K562 (cell line): ENCODE results near the gene ZPLD1. TPM values are rescaled to one million over a fixed set of nuclear protein-coding genes. Genes with fewer than 3 reads are reported as not detected.

Source experiments
- ATAC-seq: fragments of 200-7000 bp; cut with Tn5 transposase; 3 replicates; pipeline ENCODE4 v1.9.1; 2020; ENCODE audit warnings: moderate library complexity
- BruUV-seq: library from RNA; stranded (reverse); fragments of 400-500 nt; replicated peaks from 2 replicates; lab custom pipeline; 2021; lab: Mats Ljungman, UMichigan
- CTCF ChIA-PET: fragments of 300-600 bp; formaldehyde crosslinking; extraction: SDS; loops from one replicate; lab custom pipeline; 2021; ENCODE audit warnings: low intra/inter-chr PET ratio; lab: Yijun Ruan, JAX
- POLR2A ChIA-PET: fragments of 300-600, 350-650 bp; sonication (Branson Sonifier 250); formaldehyde crosslinking; extraction: SDS; loops from one replicate; lab custom pipeline; 2021; ENCODE audit warnings: antibody characterized with exemption, inconsistent platforms; lab: Yijun Ruan, JAX
- DNase-seq, 4 experiments: peaks; one replicate each; pipeline versions ENCODE4 v3.0.0 to v3.0.0-alpha.2; 2011 to 2018; ENCODE audit warnings: low spot score in 3 of 4, mixed read lengths in 3 of 4; ENCODE audit errors: extremely low read depth in 1 of 4
- FAIRE-seq: peaks from 2 replicates; lab custom pipeline; 2011; peaks lifted over from hg19 to GRCh38; lab: Jason Lieb, UNC
- H2AFZ ChIP-seq: 2 replicates; pipeline ENCODE4 v1.6.0; 2011; ENCODE audit warnings: low read depth, low read length, control low read depth, inconsistent platforms
- H3K27ac ChIP-seq: fragments of 200-600 bp; 3 replicates; pipeline ENCODE4 v1.8.0; 2011; ENCODE audit warnings: low read depth, mild to moderate bottlenecking, control low read depth, inconsistent platforms, low read length, moderate library complexity, mixed read lengths; ENCODE audit errors: extremely low read depth
- H3K27me3 ChIP-seq, 2 experiments: fragments of 300-600 bp in 1 of 2; 2 replicates in 1 of 2; 3 replicates in 1 of 2; pipeline versions ENCODE4 v1.6.0 to v1.8.0; 2011; ENCODE audit warnings: inconsistent platforms in 2 of 2, low read length in 2 of 2, mild to moderate bottlenecking in 1 of 2, mixed read lengths in 1 of 2, moderate library complexity in 1 of 2; ENCODE audit not compliant: control insufficient read depth in 2 of 2, insufficient read depth in 2 of 2
- H3K36me3 ChIP-seq: fragments of 300-600 bp; 3 replicates; pipeline ENCODE4 v1.8.0; 2011; ENCODE audit warnings: mild to moderate bottlenecking, low read length, inconsistent platforms; ENCODE audit not compliant: control insufficient read depth, insufficient read depth
- H3K4me1 ChIP-seq, 2 experiments: fragments of 200-600 bp in 1 of 2; replicated peaks in 1 of 2; 2 replicates in 1 of 2; 3 replicates in 1 of 2; pipeline versions ENCODE4 v1.5.1 to v1.8.0; 2011; ENCODE audit warnings: inconsistent platforms in 2 of 2, low read length in 2 of 2, mild to moderate bottlenecking in 1 of 2, mixed read lengths in 1 of 2, moderate library complexity in 1 of 2; ENCODE audit not compliant: control insufficient read depth in 2 of 2, insufficient read depth in 2 of 2
- H3K4me2 ChIP-seq: 2 replicates; pipeline ENCODE4 v1.6.1; 2011; ENCODE audit warnings: low read length, control low read depth, inconsistent platforms, mixed read lengths; ENCODE audit not compliant: insufficient read depth
- H3K4me3 ChIP-seq: fragments of 200-600 bp; sonication (generic), shearing (Covaris generic); 2 replicates; pipeline ENCODE4 v1.5.1; 2016; ENCODE audit warnings: control low read depth, inconsistent platforms
- H3K79me2 ChIP-seq: fragments of 200-600 bp; 3 replicates; pipeline ENCODE4 v1.8.0; 2011; ENCODE audit warnings: low read length, inconsistent platforms; ENCODE audit not compliant: control insufficient read depth, insufficient read depth
- H3K9ac ChIP-seq, 2 experiments: 2 replicates each; pipeline versions ENCODE4 v1.6.0 to v1.6.1; 2011; ENCODE audit warnings: low read depth in 2 of 2, low read length in 2 of 2, control low read depth in 1 of 2, inconsistent platforms in 1 of 2, mild to moderate bottlenecking in 1 of 2, mixed read lengths in 1 of 2; ENCODE audit not compliant: insufficient read depth in 1 of 2
- H3K9me1 ChIP-seq: one replicate; pipeline ENCODE4 v1.6.0; 2011; ENCODE audit warnings: inconsistent platforms, mild to moderate bottlenecking, low read length, moderate library complexity; ENCODE audit not compliant: control insufficient read depth, insufficient read depth
- H3K9me3 ChIP-seq: replicated peaks from 2 replicates; pipeline ENCODE4 v1.5.1; 2011; ENCODE audit warnings: low read depth, low read length, inconsistent platforms; ENCODE audit not compliant: control insufficient read depth, insufficient read depth
- H4K20me1 ChIP-seq: replicated peaks from 2 replicates; pipeline ENCODE4 v1.6.1; 2011; ENCODE audit warnings: low read length, inconsistent platforms, mixed read lengths; ENCODE audit not compliant: control insufficient read depth, insufficient read depth
- ETS2 ChIP-seq: IDR thresholded peaks from 2 replicates; pipeline ENCODE4 v1.6.1; 2016; ENCODE audit warnings: borderline replicate concordance, missing genetic modification characterization, mild to moderate bottlenecking, moderate library complexity, missing compliant biosample characterization; ENCODE audit not compliant: poor library complexity, severe bottlenecking
- GTF2F1 ChIP-seq: IDR thresholded peaks from 2 replicates; pipeline ENCODE4 v1.6.1; 2011; ENCODE audit warnings: low read depth, low read length, improper control_type of control experiment
- HEY1 ChIP-seq: fragments of 250-450 bp; sonication (Bioruptor Pico); IDR thresholded peaks from 2 replicates; pipeline ENCODE4 v1.5.0; 2020; ENCODE audit warnings: mild to moderate bottlenecking, moderate library complexity, borderline replicate concordance
- HLTF ChIP-seq: fragments of 450-650 bp; IDR thresholded peaks from 2 replicates; pipeline ENCODE4 v1.6.1; 2016
- HMGN3 ChIP-seq: IDR thresholded peaks from 2 replicates; pipeline ENCODE4 v1.6.1; 2011; ENCODE audit warnings: borderline replicate concordance, low read depth, mild to moderate bottlenecking, mixed read lengths, low read length; ENCODE audit not compliant: insufficient read length; ENCODE audit errors: extremely low read depth
- LARP7 ChIP-seq: fragments of 450-650 bp; IDR thresholded peaks from 2 replicates; pipeline ENCODE4 v1.6.1; 2016
- MED1 ChIP-seq: sonication (generic); formaldehyde crosslinking; IDR thresholded peaks from 2 replicates; pipeline ENCODE4 v1.8.1; 2023; ENCODE audit warnings: missing genetic modification reagents, borderline replicate concordance
- PHB ChIP-seq: fragments of 250-450 bp; sonication (Bioruptor Pico); IDR thresholded peaks from 2 replicates; pipeline ENCODE4 v1.5.0; 2021
- POLR2G ChIP-seq: fragments of 200-400 bp; formaldehyde crosslinking; IDR thresholded peaks from 2 replicates; pipeline ENCODE4 v1.6.1; 2017; ENCODE audit warnings: low read depth, mild to moderate bottlenecking, antibody characterized with exemption, low read length, moderate library complexity
- TEAD2 ChIP-seq: fragments of 450-650 bp; IDR thresholded peaks from 2 replicates; pipeline ENCODE4 v1.6.1; 2016; ENCODE audit warnings: missing genetic modification characterization, control low read depth, missing compliant biosample characterization
- ZFP1 ChIP-seq: fragments of 450-650 bp; formaldehyde crosslinking; IDR thresholded peaks from 2 replicates; pipeline ENCODE4 v1.4.0; 2020; ENCODE audit warnings: mild to moderate bottlenecking, mixed read lengths
- ZNF121 ChIP-seq: sonication (generic); formaldehyde crosslinking; conservative IDR thresholded peaks from 2 replicates; pipeline ENCODE4 v1.8.0; 2022; ENCODE audit warnings: missing genetic modification reagents
- ZNF695 ChIP-seq: fragments of 450-650 bp; formaldehyde crosslinking; IDR thresholded peaks from 2 replicates; pipeline ENCODE4 v1.4.0; 2020; ENCODE audit warnings: mild to moderate bottlenecking, moderate library complexity
- whole genome bisulfite sequencing: fragments of 100-300 bp; shearing (Covaris generic); methylation state at CpG from one replicate; pipeline ENCODE4 v1.1.6; 2016; ENCODE audit warnings: low coverage, mixed read lengths; ENCODE audit not compliant: insufficient coverage; ENCODE audit errors: missing lambda C conversion rate; 5-methylcytosine and 5-hydroxymethylcytosine counted together
- in situ Hi-C: fragments of 300-500 bp; cut with MboI; formaldehyde crosslinking; loops from 4 replicates; pipeline ENCODE4 v1.15.0; 2018; ENCODE audit warnings: inconsistent platforms, mixed read lengths
- intact Hi-C: fragments of 100-400 bp; cut with micrococcal nuclease; formaldehyde crosslinking; loops from 2 replicates; pipeline ENCODE4 v1.14.2; 2022
- polyA plus RNA-seq, 8 experiments: library from polyadenylated mRNA; depleted of rRNA in 4 of 8; stranded (reverse) in 5 of 8; unstranded in 3 of 8; fragments of >200 nt; fragmentation: Nextera tagmentation in 2 of 8; fragmentation: Illumina TruSeq in 1 of 8; extraction: Ambion mirVana in 2 of 8; extraction: Trizol in 1 of 8; gene quantifications; 2 replicates each; pipeline versions ENCODE4 v1.2.1 to v1.2.3, GENCODE V29; 2011 to 2014; ENCODE audit warnings: inconsistent platforms in 1 of 8, missing spikeins in 1 of 8
- total RNA-seq, 7 experiments: library from RNA; depleted of rRNA in 6 of 7; stranded (reverse); fragments of >200 nt in 6 of 7; fragmentation: Illumina TruSeq in 2 of 7; extraction: Trizol in 2 of 7; gene quantifications; 2 replicates each; pipeline versions ENCODE4 v1.2.1 to v1.2.3, GENCODE V29; 2011 to 2021; ENCODE audit warnings: low replicate concordance in 1 of 7
- TF ChIP-seq, protein P1 (sequence below): sonication (generic); formaldehyde crosslinking; IDR thresholded peaks from 2 replicates; pipeline ENCODE4 v1.9.0; 2022; ENCODE audit warnings: mild to moderate bottlenecking, missing genetic modification reagents
- TF ChIP-seq, protein P2 (sequence below), 2 experiments: fragments of 450-650 bp in 1 of 2; sonication (generic) in 1 of 2; formaldehyde crosslinking; conservative IDR thresholded peaks; 2 replicates each; pipeline versions ENCODE4 v1.4.0 to v1.8.1; 2020 to 2022; ENCODE audit warnings: mild to moderate bottlenecking in 1 of 2, missing genetic modification reagents in 1 of 2
- TF ChIP-seq, protein P3 (sequence below): sonication (generic); formaldehyde crosslinking; IDR thresholded peaks from 2 replicates; pipeline ENCODE4 v1.8.0; 2023; ENCODE audit warnings: mild to moderate bottlenecking, missing genetic modification reagents
- TF ChIP-seq, protein P4 (sequence below): fragments of 450-650 bp; IDR thresholded peaks from 2 replicates; pipeline ENCODE4 v1.6.1; 2016

Gene ZPLD1
- total and polyA plus RNA-seq, 9 of the 15 experiments (the other 6 are each of a cell fraction or from before 2014, with no cell fraction given), result 0.03 to 0.10 (median 0.04) TPM; not detected in 6

DNA sequence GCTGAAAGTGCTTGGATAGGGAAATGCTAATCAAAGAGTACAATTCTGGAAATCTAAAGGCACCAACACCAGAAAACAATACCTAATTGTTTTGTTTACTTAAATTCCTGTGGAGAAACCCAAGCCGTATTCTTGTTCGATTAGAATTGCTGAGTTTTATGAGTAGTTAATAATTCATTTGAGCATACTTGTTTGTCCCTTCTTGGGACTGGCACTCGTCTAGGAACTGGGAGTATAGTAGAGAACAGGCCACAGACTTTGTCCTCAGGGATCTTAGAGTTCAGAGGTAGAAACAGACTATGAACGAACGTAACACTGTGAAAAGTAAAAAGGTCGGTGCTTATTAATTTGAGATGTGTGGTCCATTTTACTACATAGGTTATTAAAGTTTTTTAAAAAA lies 39.4 kb downstream of the ZPLD1 start (continued):
- TF ChIP-seq, protein P1, sequence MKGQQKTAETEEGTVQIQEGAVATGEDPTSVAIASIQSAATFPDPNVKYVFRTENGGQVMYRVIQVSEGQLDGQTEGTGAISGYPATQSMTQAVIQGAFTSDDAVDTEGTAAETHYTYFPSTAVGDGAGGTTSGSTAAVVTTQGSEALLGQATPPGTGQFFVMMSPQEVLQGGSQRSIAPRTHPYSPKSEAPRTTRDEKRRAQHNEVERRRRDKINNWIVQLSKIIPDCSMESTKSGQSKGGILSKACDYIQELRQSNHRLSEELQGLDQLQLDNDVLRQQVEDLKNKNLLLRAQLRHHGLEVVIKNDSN (CRISPR knock-in tag), result no peak
- TF ChIP-seq GTF2F1, result no peak
- TF ChIP-seq ETS2 (tag), result no peak
- no peak for TF ChIP-seq ZFP1 (CRISPR knock-in tag)
- TF ChIP-seq LARP7, result no peak
- TF ChIP-seq PHB (CRISPR knock-in tag), result no peak

DNA sequence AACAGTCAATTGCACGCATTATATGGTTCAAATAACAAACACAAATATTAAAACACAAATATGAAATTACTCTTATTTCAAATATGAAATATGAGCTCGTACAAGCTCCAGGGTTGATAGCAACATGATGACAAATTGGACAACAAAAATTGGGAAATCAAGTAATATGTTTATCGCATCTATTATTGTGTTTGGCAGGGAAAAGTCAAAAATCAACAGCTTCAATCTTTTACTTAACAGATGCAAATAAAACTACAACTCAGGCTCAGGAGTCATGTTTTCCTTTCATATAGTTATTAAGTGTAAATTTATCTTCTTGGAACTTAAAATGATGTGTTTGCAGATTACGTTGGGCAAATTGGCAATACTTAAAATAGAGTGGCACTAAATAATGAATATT lies 41.4 kb downstream of the ZPLD1 start:
- no peaks in the 10 kb centered on the region for H3K79me2 ChIP-seq
- CTCF ChIA-PET, result no interaction called here
- intact Hi-C loops (no loop called here), in situ Hi-C loops (no loop called here)
- TF ChIP-seq HEY1 (CRISPR knock-in tag) (no peak), ZNF121 (CRISPR knock-in tag) (no peak), TEAD2 (tag) (no peak), HLTF (no peak), HMGN3 (no peak), MED1 (CRISPR knock-in tag) (no peak), ZNF695 (CRISPR knock-in tag) (no peak), POLR2G (no peak)
- TF ChIP-seq, protein P2, sequence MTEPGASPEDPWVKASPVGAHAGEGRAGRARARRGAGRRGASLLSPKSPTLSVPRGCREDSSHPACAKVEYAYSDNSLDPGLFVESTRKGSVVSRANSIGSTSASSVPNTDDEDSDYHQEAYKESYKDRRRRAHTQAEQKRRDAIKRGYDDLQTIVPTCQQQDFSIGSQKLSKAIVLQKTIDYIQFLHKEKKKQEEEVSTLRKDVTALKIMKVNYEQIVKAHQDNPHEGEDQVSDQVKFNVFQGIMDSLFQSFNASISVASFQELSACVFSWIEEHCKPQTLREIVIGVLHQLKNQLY (CRISPR knock-in tag; conservative IDR thresholded peaks at IDR 0.05), result no peak
- TF ChIP-seq, protein P3, sequence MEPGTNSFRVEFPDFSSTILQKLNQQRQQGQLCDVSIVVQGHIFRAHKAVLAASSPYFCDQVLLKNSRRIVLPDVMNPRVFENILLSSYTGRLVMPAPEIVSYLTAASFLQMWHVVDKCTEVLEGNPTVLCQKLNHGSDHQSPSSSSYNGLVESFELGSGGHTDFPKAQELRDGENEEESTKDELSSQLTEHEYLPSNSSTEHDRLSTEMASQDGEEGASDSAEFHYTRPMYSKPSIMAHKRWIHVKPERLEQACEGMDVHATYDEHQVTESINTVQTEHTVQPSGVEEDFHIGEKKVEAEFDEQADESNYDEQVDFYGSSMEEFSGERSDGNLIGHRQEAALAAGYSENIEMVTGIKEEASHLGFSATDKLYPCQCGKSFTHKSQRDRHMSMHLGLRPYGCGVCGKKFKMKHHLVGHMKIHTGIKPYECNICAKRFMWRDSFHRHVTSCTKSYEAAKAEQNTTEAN (CRISPR knock-in tag), result no peak
- TF ChIP-seq, protein P4, sequence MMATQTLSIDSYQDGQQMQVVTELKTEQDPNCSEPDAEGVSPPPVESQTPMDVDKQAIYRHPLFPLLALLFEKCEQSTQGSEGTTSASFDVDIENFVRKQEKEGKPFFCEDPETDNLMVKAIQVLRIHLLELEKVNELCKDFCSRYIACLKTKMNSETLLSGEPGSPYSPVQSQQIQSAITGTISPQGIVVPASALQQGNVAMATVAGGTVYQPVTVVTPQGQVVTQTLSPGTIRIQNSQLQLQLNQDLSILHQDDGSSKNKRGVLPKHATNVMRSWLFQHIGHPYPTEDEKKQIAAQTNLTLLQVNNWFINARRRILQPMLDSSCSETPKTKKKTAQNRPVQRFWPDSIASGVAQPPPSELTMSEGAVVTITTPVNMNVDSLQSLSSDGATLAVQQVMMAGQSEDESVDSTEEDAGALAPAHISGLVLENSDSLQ, result no peak
- no peaks in the 10 kb centered on the region for H3K4me1 ChIP-seq
- FAIRE-seq, result no peak
- H3K27ac ChIP-seq, result no peak overlapping the region
- no peaks in the 10 kb centered on the region for H3K36me3 ChIP-seq
- H3K9me3 ChIP-seq, result no peaks in the 10 kb centered on the region
- no peak for ATAC-seq
- no peak overlapping the region for H2AFZ ChIP-seq
- POLR2A ChIA-PET, result no interaction called here
- no peaks in the 10 kb centered on the region for H4K20me1 ChIP-seq
- H3K9me1 ChIP-seq, result no peaks in the 10 kb centered on the region
- WGBS, result 1% methylated on average over 4 of the region's 4 CpGs
- no peaks in the 10 kb centered on the region for H3K27me3 ChIP-seq
- DNase-seq, result no peak
- H3K4me3 ChIP-seq, result no peak overlapping the region
- no peak overlapping the region for H3K4me2 ChIP-seq
- BruUV-seq, result no TSS peak
- H3K9ac ChIP-seq, result no peak overlapping the region
